ENCODE measurements around the gene CD7.

CD7 gene

GRCh38 chr17:82277851-82278250 lies 39.6 kb downstream of the CD7 start:
- no peak for DNase-seq

- DNase-seq, result no peak
Observed at GRCh38 chr17:82276938-82277337, 40.5 kb downstream of the CD7 start.

GRCh38 chr17:82275326-82275725 lies 42.1 kb downstream of the CD7 start:
- DNase-seq, result no peak

GRCh38 chr17:82274134-82275020 lies 43.0 kb downstream of the CD7 start:
- no peak for DNase-seq

DNA sequence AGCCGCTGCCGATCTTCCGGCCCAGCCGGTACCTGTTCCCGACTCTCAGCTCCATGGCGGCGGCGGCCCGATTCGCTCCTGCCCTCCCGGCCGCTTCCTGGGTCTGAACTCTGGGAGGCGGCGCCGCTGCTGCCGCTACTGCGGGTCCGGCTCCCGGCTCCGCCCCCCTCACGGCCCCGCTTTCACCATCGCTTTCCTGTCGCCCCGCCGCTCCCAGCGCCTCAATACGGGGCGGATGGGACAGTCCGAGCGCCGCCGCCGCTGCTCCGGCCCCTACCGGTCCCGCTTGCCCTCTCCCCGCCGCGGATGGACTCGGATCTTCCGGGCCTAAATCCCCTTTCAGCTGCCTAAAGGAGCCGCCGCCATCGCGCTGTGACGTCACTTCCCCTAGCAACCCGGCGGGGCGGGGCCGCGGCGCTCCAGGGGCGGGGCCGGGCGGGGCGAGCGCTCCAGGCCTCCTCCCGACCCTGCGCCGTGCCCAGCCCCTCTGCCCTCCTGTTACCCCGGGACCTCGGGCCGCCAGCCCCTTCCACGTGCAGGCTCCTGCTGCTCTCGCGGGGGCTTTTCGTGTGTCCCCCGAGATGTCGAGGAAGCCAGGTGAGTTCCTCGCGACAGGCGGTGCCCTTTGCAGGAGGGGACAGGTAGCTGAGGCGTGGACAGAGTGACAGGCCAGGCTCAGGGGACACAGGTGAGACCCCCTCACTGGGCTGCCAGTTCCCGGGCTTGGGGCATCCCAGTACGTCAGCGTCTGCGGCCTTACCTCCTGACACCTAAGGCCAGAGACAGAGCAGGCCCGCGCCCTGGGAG lies 43.9 kb downstream of the CD7 start, which contains the start of gene CSNK1D:
TSS of gene CSNK1D (minus strand) at position 374 of the 807 bp plus-strand sequence. CDS start at position 55, 319 bp downstream.
- peak; percentile 97 to 98 for DNase-seq

GRCh38 chr17:82272495-82273326 lies 44.7 kb downstream of the CD7 start:
- peak; percentile 58 to 63 for DNase-seq

DNA sequence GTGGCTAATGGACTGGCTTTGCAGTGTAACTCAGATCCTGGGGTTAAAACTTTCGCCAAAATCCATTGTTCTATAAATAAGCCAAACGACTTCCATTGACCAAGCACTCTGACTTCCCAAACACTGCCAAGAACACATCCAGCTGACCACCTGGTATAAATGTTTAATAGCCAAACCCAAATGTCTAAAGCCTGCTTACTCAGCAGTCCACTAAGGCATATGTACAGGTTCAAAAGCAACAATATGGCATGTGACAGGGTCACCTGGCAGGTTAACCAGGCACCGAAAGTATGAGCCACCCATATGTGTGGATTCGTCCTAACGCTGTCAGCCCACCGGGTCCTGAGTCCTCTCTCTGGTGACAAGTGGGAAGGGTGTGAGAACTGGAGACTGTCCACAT lies 46.0 kb downstream of the CD7 start:
- DNase-seq, result no peak

- no peak for DNase-seq
Observed at GRCh38 chr17:82270651-82271050, 46.8 kb downstream of the CD7 start.

DNA sequence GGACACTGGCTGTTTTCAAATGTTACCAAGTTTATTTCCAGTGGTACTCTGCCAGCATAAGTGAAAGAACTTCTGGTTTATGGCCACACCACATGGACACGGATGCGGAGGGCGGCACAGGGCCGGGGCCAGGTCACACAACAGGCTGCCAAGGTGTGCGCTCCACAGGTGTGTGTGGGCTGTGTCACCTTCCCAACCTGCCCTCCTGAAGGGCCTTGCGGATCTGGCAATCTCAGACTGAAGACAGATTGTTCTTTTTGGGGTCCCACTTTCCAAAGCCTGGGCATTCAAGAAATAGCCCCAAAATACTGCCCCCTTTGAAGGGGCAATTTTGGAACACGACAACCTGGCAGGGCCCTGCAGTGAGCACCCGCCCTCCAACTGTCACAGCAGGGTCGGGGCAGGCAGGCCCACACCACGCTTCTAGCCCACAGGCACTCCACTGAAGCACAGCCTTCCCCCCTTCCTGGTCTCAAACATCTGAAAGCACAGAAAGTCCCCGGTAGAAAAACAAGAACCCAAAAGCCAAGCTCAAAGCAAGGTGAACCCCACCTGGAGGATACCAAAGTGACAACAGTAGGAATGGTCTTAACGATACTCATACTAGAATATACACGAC lies 47.4 kb downstream of the CD7 start:
- no peak for DNase-seq

- DNase-seq, result no peak
Observed at GRCh38 chr17:82269138-82269881, 48.1 kb downstream of the CD7 start.

- DNase-seq, result peak; percentile 64 to 68
Observed at GRCh38 chr17:82267575-82268379, 49.6 kb downstream of the CD7 start.

GRCh38 chr17:82266142-82266541 lies 51.3 kb downstream of the CD7 start:
- DNase-seq, result no peak
